Neural cell (in vitro differentiated cells): ENCODE data around the gene RGL1.

Experiments used
- EZH2 ChIP-seq: fragments of 200-600, 300-800 bp; shearing (Covaris generic), sonication (generic); IDR thresholded peaks from 2 replicates; pipeline ENCODE4 v1.6.1; 2014; ENCODE audit warnings: antibody characterized with exemption, low read length, borderline replicate concordance, mild to moderate bottlenecking; ENCODE audit not compliant: insufficient read depth, poor library complexity, severe bottlenecking
- POLR2AphosphoS5 ChIP-seq: IDR thresholded peaks from 2 replicates; pipeline ENCODE4 v1.6.1; 2012
- TAF1 ChIP-seq: IDR thresholded peaks from 2 replicates; pipeline ENCODE4 v1.6.1; 2012; ENCODE audit warnings: low read depth
- TF ChIP-seq, protein P1 (sequence below): fragments of 450-650 bp; IDR thresholded peaks from 2 replicates; pipeline ENCODE4 v1.5.1; 2014; ENCODE audit warnings: antibody characterized with exemption, mild to moderate bottlenecking, moderate library complexity; ENCODE audit not compliant: poor library complexity, severe bottlenecking

DNA sequence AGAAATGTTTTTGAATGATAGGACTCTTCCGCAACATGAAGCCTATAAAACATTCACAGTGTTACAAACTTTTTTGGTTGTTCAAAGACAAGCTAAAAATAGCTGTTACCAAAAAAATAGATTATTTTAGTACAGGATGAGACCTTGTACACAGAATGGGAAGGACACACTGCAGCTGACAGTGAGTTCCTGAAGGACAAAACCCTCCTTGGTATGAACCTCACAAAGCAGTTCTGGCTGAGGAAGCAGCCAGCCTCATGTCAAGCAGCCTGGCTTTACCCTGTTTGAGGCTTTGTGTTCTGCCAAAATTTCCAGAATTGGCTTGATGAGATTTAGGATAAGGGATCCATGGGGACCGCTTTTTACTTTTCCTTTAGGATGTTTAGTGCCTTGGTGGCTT is 93.7 kb downstream of the RGL1 start:
- TF ChIP-seq, protein P1, sequence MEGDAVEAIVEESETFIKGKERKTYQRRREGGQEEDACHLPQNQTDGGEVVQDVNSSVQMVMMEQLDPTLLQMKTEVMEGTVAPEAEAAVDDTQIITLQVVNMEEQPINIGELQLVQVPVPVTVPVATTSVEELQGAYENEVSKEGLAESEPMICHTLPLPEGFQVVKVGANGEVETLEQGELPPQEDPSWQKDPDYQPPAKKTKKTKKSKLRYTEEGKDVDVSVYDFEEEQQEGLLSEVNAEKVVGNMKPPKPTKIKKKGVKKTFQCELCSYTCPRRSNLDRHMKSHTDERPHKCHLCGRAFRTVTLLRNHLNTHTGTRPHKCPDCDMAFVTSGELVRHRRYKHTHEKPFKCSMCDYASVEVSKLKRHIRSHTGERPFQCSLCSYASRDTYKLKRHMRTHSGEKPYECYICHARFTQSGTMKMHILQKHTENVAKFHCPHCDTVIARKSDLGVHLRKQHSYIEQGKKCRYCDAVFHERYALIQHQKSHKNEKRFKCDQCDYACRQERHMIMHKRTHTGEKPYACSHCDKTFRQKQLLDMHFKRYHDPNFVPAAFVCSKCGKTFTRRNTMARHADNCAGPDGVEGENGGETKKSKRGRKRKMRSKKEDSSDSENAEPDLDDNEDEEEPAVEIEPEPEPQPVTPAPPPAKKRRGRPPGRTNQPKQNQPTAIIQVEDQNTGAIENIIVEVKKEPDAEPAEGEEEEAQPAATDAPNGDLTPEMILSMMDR, result no peak
- TF ChIP-seq TAF1 (no peak), EZH2 (no peak), POLR2AphosphoS5 (no peak)
